B cell (primary cell): ENCODE results near the gene COX20. TPM values are rescaled to one million over a fixed set of nuclear protein-coding genes. Genes with fewer than 3 reads are reported as not detected.
A peak's percentile ranks its signal among the peaks of the same experiment; 100 is the strongest.

ENCODE experiments used
- ATAC-seq: fragments of 200-7000 bp; cut with Tn5 transposase; one replicate; pipeline ENCODE4 v1.10.0; 2021; ENCODE audit warnings: low read depth, mild to moderate bottlenecking, moderate number of reproducible peaks, moderate library complexity
- CTCF ChIA-PET: fragments of 350-600 bp; sonication (Branson Sonifier 250); formaldehyde crosslinking; loops from one replicate; lab custom pipeline; 2021; ENCODE audit warnings: antibody characterized with exemption, inconsistent platforms; lab: Charles Lee
- POLR2A ChIA-PET: fragments of 350-600 bp; sonication (Branson Sonifier 250); formaldehyde crosslinking; loops from one replicate; lab custom pipeline; 2021; ENCODE audit warnings: antibody characterized with exemption; lab: Charles Lee
- DNase-seq: peaks from one replicate; pipeline ENCODE4 v3.0.0; 2013
- H2AFZ ChIP-seq: 2 replicates; pipeline ENCODE4 v1.6.1; 2012; ENCODE audit warnings: mild to moderate bottlenecking, low read depth, low read length; ENCODE audit not compliant: insufficient read depth, poor library complexity, severe bottlenecking
- H3K27ac ChIP-seq, 2 donors: 1 replicate in 1 of 2; 2 replicates in 1 of 2; pipeline ENCODE4 v1.5.1; 2012 to 2013; ENCODE audit warnings: low read length in 2 of 2, mild to moderate bottlenecking in 2 of 2, moderate library complexity in 1 of 2
- H3K27me3 ChIP-seq, 4 experiments: fragments of 200-600 bp in 1 of 4; sonication (generic) in 1 of 4; replicated peaks in 1 of 4; 1 replicate in 2 of 4; 2 replicates in 2 of 4; pipeline versions ENCODE4 v1.6.1 to v1.7.0; 2013 to 2016; ENCODE audit warnings: low read length in 3 of 4, mild to moderate bottlenecking in 2 of 4, mixed read lengths in 1 of 4, moderate library complexity in 1 of 4; ENCODE audit not compliant: insufficient read depth in 4 of 4, control insufficient read depth in 3 of 4; ENCODE audit errors: control extremely low read depth in 1 of 4
- H3K36me3 ChIP-seq, 2 experiments: replicated peaks in 1 of 2; 1 replicate in 1 of 2; 2 replicates in 1 of 2; pipeline versions ENCODE4 v1.6.1 to v1.7.1; 2013; ENCODE audit warnings: low read length in 1 of 2; ENCODE audit not compliant: insufficient read depth in 2 of 2, control insufficient read depth in 1 of 2; ENCODE audit errors: control extremely low read depth in 1 of 2, extremely low read depth in 1 of 2
- H3K4me1 ChIP-seq, 2 donors: fragments of 200-600 bp in 1 of 2; sonication (generic) in 1 of 2; 1 replicate in 1 of 2; 2 replicates in 1 of 2; pipeline versions ENCODE4 v1.5.1 to v1.6.1; 2013 to 2017; ENCODE audit warnings: low read length in 2 of 2; ENCODE audit not compliant: control insufficient read depth in 2 of 2, insufficient read depth in 2 of 2
- H3K4me2 ChIP-seq: replicated peaks from 2 replicates; pipeline ENCODE3; 2012; ENCODE audit warnings: mild to moderate bottlenecking, low read depth, low read length; ENCODE audit not compliant: poor library complexity, severe bottlenecking
- H3K4me3 ChIP-seq, 5 experiments: fragments of 200-600 bp in 1 of 5; sonication (generic) in 1 of 5; 1 replicate in 3 of 5; 2 replicates in 2 of 5; pipeline versions ENCODE4 v1.5.1 to v1.7.0; 2011 to 2016; ENCODE audit warnings: low read length in 4 of 5, mild to moderate bottlenecking in 4 of 5, low read depth in 2 of 5, control low read depth in 1 of 5, moderate library complexity in 1 of 5; ENCODE audit not compliant: insufficient read depth in 1 of 5; ENCODE audit errors: control extremely low read depth in 1 of 5, extremely low read depth in 1 of 5
- H3K79me2 ChIP-seq: fragments of 200-600 bp; sonication (generic); one replicate; pipeline ENCODE4 v1.6.0; 2016; ENCODE audit warnings: low read length; ENCODE audit not compliant: control insufficient read depth, insufficient read depth
- H3K9ac ChIP-seq: fragments of 200-600 bp; sonication (generic); 2 replicates; pipeline ENCODE4 v1.6.1; 2017; ENCODE audit warnings: mild to moderate bottlenecking, low read length, moderate library complexity
- H3K9me3 ChIP-seq, 3 donors: one replicate each; pipeline versions ENCODE4 v1.6.1 to v1.7.1; 2013; ENCODE audit warnings: low read length in 2 of 3; ENCODE audit not compliant: control insufficient read depth in 2 of 3, insufficient read depth in 1 of 3; ENCODE audit errors: control extremely low read depth in 1 of 3
- H4K20me1 ChIP-seq: 2 replicates; pipeline ENCODE4 v1.6.0; 2012; ENCODE audit warnings: mild to moderate bottlenecking, low read length; ENCODE audit not compliant: insufficient read depth, control insufficient read depth, poor library complexity, severe bottlenecking
- H3K27ac Mint-ChIP-seq: one replicate; pipeline ENCODE4 v1.8.0; 2021; ENCODE audit warnings: mixed read lengths
- H3K27me3 Mint-ChIP-seq: one replicate; pipeline ENCODE4 v1.8.0; 2021; ENCODE audit warnings: mixed read lengths
- H3K4me1 Mint-ChIP-seq: one replicate; pipeline ENCODE4 v1.8.0; 2021; ENCODE audit warnings: mixed read lengths
- H3K4me3 Mint-ChIP-seq: one replicate; pipeline ENCODE4 v1.8.0; 2021; ENCODE audit warnings: mixed read lengths
- H3K9me3 Mint-ChIP-seq: one replicate; pipeline ENCODE4 v1.8.0; 2022; ENCODE audit warnings: mixed read lengths; ENCODE audit not compliant: insufficient read depth
- EZH2 ChIP-seq: IDR thresholded peaks from 2 replicates; pipeline ENCODE4 v1.6.1; 2012; ENCODE audit warnings: borderline replicate concordance, low read depth, mild to moderate bottlenecking, moderate library complexity, low read length; ENCODE audit not compliant: insufficient read depth, poor library complexity, severe bottlenecking
- WGBS: methylation state at CpG from one replicate; pipeline ENCODE4 v1.1.5; 2013; ENCODE audit warnings: missing lambda C conversion rate; ENCODE audit not compliant: insufficient coverage; 5-methylcytosine and 5-hydroxymethylcytosine counted together
- intact Hi-C: fragments of 100-400 bp; cut with micrococcal nuclease; formaldehyde crosslinking; loops from one replicate; pipeline ENCODE4 v1.10.0; 2022
- polyA plus RNA-seq: library from polyadenylated mRNA; depleted of rRNA; stranded (reverse); fragments of >200 nt; gene quantifications from 2 replicates; pipeline ENCODE4 v1.2.3, GENCODE V29; 2012
- total RNA-seq, 2 donors: library from RNA; stranded (reverse); fragments of 120-200 nt in 1 of 2; gene quantifications; 1 replicate in 1 of 2; 2 replicates in 1 of 2; pipeline versions ENCODE4 v1.2.3 to v1.2.4, GENCODE V29; 2013 to 2022
- TF ChIP-seq, protein P1 (sequence below): fragments of 200-600 bp; IDR thresholded peaks from one replicate; pipeline ENCODE4 v1.8.0; 2022; ENCODE audit warnings: antibody characterized with exemption, mild to moderate bottlenecking

COX20 gene
- total and polyA plus RNA-seq, 2 donors (not counting 1 experiment from before 2014, with no cell fraction given), result 24.7 to 35.7 TPM

DNA sequence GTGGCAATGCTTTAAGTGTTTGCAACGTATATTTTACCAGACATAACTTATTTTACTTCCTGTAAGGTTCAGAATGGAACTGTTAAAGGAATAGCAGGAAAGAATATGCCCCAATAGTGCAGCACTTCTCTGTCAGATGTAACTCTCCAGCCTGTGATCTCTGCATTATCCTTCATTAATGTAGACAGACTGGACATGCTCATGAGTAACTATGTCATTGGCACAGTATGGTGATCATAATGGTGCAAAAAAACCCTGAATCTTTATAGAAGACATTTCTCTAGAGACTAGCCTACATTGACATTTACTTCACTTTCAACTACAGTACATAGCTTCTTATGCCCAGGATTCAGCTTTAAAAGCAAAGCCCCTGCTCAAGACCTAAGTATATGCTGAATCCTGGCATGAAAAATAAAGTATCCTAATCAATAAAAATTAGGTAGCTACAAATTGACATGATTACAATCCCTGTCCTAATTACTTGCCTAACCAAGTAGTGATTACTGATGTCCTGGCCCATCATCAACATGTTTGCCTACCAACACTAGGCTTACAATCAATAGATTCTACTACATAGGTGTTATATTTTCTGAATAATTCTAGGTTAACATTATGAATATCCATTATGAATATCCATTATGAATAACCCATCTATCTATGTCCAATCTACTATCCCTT, 13.9 kb downstream of the COX20 start:
- H3K27me3 ChIP-seq, result no peaks in the 10 kb centered on the region
- H3K27ac Mint-ChIP-seq, result no peak overlapping the region
- no peak overlapping the region for H3K4me2 ChIP-seq
- no peaks in the 10 kb centered on the region for H3K9me3 ChIP-seq
- peaks cover 6% of the 10 kb centered on the region for H4K20me1 ChIP-seq
- H3K79me2 ChIP-seq, result peaks cover 50% of the 10 kb centered on the region
- peaks cover 14% of the 10 kb centered on the region for H3K4me1 Mint-ChIP-seq
- H3K9ac ChIP-seq, result no peak overlapping the region
- H3K4me1 ChIP-seq, result peaks cover 3 to 12% of the 10 kb centered on the region in 2 donors
- no peak for TF ChIP-seq EZH2
- TF ChIP-seq, protein P1, sequence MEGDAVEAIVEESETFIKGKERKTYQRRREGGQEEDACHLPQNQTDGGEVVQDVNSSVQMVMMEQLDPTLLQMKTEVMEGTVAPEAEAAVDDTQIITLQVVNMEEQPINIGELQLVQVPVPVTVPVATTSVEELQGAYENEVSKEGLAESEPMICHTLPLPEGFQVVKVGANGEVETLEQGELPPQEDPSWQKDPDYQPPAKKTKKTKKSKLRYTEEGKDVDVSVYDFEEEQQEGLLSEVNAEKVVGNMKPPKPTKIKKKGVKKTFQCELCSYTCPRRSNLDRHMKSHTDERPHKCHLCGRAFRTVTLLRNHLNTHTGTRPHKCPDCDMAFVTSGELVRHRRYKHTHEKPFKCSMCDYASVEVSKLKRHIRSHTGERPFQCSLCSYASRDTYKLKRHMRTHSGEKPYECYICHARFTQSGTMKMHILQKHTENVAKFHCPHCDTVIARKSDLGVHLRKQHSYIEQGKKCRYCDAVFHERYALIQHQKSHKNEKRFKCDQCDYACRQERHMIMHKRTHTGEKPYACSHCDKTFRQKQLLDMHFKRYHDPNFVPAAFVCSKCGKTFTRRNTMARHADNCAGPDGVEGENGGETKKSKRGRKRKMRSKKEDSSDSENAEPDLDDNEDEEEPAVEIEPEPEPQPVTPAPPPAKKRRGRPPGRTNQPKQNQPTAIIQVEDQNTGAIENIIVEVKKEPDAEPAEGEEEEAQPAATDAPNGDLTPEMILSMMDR, result no peak
- peak overlapping the region in 1 of 2 donors; percentile 13 for H3K27ac ChIP-seq
- intact Hi-C loops, result no loop called here
- H3K4me3 Mint-ChIP-seq, result no peak overlapping the region
- no peak overlapping the region for H3K4me3 ChIP-seq
- H3K27me3 Mint-ChIP-seq, result no peaks in the 10 kb centered on the region
- ChIA-PET CTCF (interaction anchor here (0.6 to 1.9 kb wide), 6 partner anchors 13 to 241 kb away, joined by 3 to 9 read pairs (median 3); partner anchors contain the start of genes COX20 and HNRNPU), POLR2A (interaction anchor here (0.9 kb wide), 1 partner anchor 14 kb away, joined by 3 read pairs; the partner anchor contains the start of gene COX20)
- WGBS, result no CpG with 5 or more reads among the region's 1 CpG
- H3K36me3 ChIP-seq, result peaks cover 17 to 69% of the 10 kb centered on the region in 2 experiments
- DNase-seq (no peak), ATAC-seq (no peak)
- no peaks in the 10 kb centered on the region for H3K9me3 Mint-ChIP-seq
- H2AFZ ChIP-seq, result no peak overlapping the region
